Pancreas (tissue), 10 donors: ENCODE measurements around the gene SWAP70. TPM values are rescaled to one million over a fixed set of nuclear protein-coding genes. Genes with fewer than 3 reads are reported as not detected.

Experiments
- ATAC-seq, 4 donors: fragments of 200-7000 bp; cut with Tn5 transposase; one replicate each; pipeline versions ENCODE4 v1.8.0 to v1.9.1; 2020; ENCODE audit warnings: mild to moderate bottlenecking in 4 of 4, moderate library complexity in 4 of 4
- DNase-seq, 6 donors: peaks; one replicate each; pipeline ENCODE4 v3.0.0-alpha.2; 2020
- FAIRE-seq: peaks from 2 replicates; lab custom pipeline; 2012; peaks lifted over from hg19 to GRCh38; lab: Jason Lieb, UNC
- H3K27ac ChIP-seq, 4 donors: fragments of 200-600 bp; sonication (generic); 1 replicate in 3 of 4; 2 replicates in 1 of 4; pipeline versions ENCODE4 v1.5.0 to v1.8.0; 2020
- H3K27me3 ChIP-seq, 4 donors: fragments of 200-600 bp; one replicate each; pipeline ENCODE4 v1.8.0; 2021
- H3K36me3 ChIP-seq, 3 donors: fragments of 200-600 bp; sonication (generic) in 1 of 3; one replicate each; pipeline versions ENCODE4 v1.5.0 to v1.8.0; 2020 to 2021
- H3K4me1 ChIP-seq, 3 donors: fragments of 200-600 bp; one replicate each; pipeline ENCODE4 v1.8.0; 2021
- H3K4me3 ChIP-seq, 4 donors: fragments of 200-600 bp; sonication (generic) in 2 of 4; one replicate each; pipeline versions ENCODE4 v1.5.0 to v1.8.0; 2020 to 2021
- H3K9me3 ChIP-seq, 4 donors: fragments of 200-600 bp; one replicate each; pipeline ENCODE4 v1.8.0; 2021
- WGBS, 2 donors: extraction: QIAGEN DNeasy Blood & Tissue Kit; methylation state at CpG; one replicate each; pipeline ENCODE4 v1.1.7; 2013; 5-methylcytosine and 5-hydroxymethylcytosine counted together
- intact Hi-C, 3 donors: fragments of 100-400 bp; cut with DNase I; formaldehyde crosslinking; loops; one replicate each; pipeline versions ENCODE4 v1.11.1 to v1.14.2; 2022
- polyA plus RNA-seq, 2 donors: library from polyadenylated mRNA; stranded (reverse); fragments of 200-250 nt; gene quantifications; one replicate each; pipeline ENCODE4 v1.2.3, GENCODE V29; 2013
- total RNA-seq, 6 donors: library from RNA; stranded (reverse); fragmentation: NEBNext Ultra II Directional in 4 of 6; extraction: Animal tissue kit (Norgen Biotek cat#: 25700) in 4 of 6; gene quantifications; one replicate each; pipeline versions ENCODE4 v1.2.1 to v1.2.4, GENCODE V29; 2021 to 2023
- TF ChIP-seq, protein P1 (sequence below), 4 donors: fragments of 200-600 bp; sonication (generic) in 3 of 4; IDR thresholded peaks; one replicate each; pipeline versions ENCODE4 v1.5.0 to v1.8.0; 2021; ENCODE audit warnings: antibody characterized with exemption in 4 of 4
- donor health status: healthy with polysubstance abuse.
- donor health status: DM: no; HTN: no; CAD: no; lungs with moderate emphysema.
- donor health status: DM: no; HTN: no; CAD: no.
- donor health status: control.
- donor health status: control.
- donor health status: Bipolar disorder and iron deficiency.
- donor health status: DM: yes; HTN: yes; CAD: no.
- donor health status: DM: no; HTN: no; CAD: no.
- donor health status: DM: no; HTN: no; CAD: no.
- donor health status: DM: yes; HTN: yes; CAD: no.

The SWAP70 gene
- total and polyA plus RNA-seq, 8 donors: 4.8 to 22.3 (median 10.3) TPM

- Histone ChIP-seq H3K27ac (no peak overlapping the region), H3K4me3 (no peak overlapping the region), H3K36me3 (no peaks in the 10 kb centered on the region), H3K4me1 (no peaks in the 10 kb centered on the region), H3K9me3 (no peaks in the 10 kb centered on the region), H3K27me3 (no peaks in the 10 kb centered on the region)
- FAIRE-seq (no peak), ATAC-seq (no peak), DNase-seq (no peak)
- TF ChIP-seq, protein P1, sequence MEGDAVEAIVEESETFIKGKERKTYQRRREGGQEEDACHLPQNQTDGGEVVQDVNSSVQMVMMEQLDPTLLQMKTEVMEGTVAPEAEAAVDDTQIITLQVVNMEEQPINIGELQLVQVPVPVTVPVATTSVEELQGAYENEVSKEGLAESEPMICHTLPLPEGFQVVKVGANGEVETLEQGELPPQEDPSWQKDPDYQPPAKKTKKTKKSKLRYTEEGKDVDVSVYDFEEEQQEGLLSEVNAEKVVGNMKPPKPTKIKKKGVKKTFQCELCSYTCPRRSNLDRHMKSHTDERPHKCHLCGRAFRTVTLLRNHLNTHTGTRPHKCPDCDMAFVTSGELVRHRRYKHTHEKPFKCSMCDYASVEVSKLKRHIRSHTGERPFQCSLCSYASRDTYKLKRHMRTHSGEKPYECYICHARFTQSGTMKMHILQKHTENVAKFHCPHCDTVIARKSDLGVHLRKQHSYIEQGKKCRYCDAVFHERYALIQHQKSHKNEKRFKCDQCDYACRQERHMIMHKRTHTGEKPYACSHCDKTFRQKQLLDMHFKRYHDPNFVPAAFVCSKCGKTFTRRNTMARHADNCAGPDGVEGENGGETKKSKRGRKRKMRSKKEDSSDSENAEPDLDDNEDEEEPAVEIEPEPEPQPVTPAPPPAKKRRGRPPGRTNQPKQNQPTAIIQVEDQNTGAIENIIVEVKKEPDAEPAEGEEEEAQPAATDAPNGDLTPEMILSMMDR (IDR thresholded peaks at IDR 0.05): no peak
- intact Hi-C loops: no loop called here
- 67 to 74% methylated on average over 6 of the region's 6 CpGs for WGBS, 2 donors
Measured at GRCh38 chr11:9657531-9657930, 6.3 kb upstream of the SWAP70 start.

- intact Hi-C loops: no loop called here
- no peaks in the 10 kb centered on the region for H3K4me1 ChIP-seq
- no peaks in the 10 kb centered on the region for H3K9me3 ChIP-seq
- TF ChIP-seq, protein P1 (IDR thresholded peaks at IDR 0.05): no peak
- H3K27me3 ChIP-seq: no peaks in the 10 kb centered on the region
- ATAC-seq (no peak), FAIRE-seq (no peak), DNase-seq (no peak)
- H3K27ac ChIP-seq: no peak overlapping the region
- WGBS, 2 donors: 86 to 94% methylated on average over 3 of the region's 3 CpGs
- H3K36me3 ChIP-seq: no peaks in the 10 kb centered on the region
- H3K4me3 ChIP-seq: no peak overlapping the region
Measured at GRCh38 chr11:9660886-9661285, 3.0 kb upstream of the SWAP70 start.

GRCh38 chr11:9662273-9662672 lies 1.6 kb upstream of the SWAP70 start:
- 74% methylated on average over 3 of the region's 3 CpGs for WGBS, 2 donors
- Histone ChIP-seq H3K4me1 (no peaks in the 10 kb centered on the region), H3K27ac (peak overlapping the region in 1 of 4 donors; percentile 28), H3K36me3 (no peaks in the 10 kb centered on the region), H3K9me3 (no peaks in the 10 kb centered on the region), H3K4me3 (no peak overlapping the region), H3K27me3 (no peaks in the 10 kb centered on the region)
- intact Hi-C loops: no loop called here
- TF ChIP-seq, protein P1 (IDR thresholded peaks at IDR 0.05): no peak
- ATAC-seq: peak in 2 of 4 donors; percentile 9
- FAIRE-seq: no peak
- peak in 1 of 6 donors; percentile 28 for DNase-seq

DNA sequence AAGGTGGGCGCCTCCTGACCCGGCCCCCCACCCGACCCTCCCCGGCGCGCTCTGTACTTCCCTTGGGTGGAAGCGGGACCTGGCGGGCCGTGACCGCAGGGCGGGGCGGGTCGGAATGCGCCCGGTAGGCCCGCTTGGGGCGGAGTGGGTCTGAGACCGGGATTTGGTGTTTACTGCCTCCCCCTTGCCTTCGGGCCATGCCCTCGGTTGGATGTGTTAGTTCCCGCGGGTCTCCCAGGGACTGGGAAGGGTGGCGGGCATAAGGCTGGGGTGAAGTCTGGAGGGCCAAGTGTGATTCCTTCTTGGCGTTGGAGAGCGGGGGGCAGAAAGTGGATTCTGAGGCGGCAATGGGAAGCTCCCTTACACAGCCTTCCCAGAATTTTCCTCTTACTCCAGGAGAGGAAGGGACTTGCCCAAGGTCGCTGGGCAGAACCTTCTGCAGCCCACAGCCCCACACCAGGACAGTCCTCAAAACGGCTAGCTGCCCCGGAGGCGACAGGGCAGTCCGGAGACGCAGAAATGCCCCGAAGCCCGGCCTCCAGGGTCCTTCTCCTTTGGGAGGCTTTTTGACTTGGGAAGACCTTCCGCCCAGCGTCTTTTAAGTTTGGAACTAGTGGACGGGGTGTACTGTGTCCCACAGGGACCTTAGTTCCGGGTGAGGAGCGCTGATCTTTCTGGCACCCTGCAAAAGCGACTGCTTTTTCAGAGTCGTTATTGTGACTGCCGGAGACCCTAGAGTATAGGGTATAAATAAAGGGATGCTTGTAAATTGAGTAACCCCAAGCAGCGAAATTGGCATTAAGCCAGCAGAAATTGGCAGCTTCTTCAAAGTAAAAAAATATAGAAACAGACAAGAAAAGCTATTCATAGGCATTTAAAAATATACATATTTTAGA lies 647 bp downstream of the SWAP70 start:
- peak overlapping the region; percentile 73 to 86 (median 80) for H3K27ac ChIP-seq
- TF ChIP-seq, protein P1 (IDR thresholded peaks at IDR 0.05): no peak
- WGBS, 2 donors: 3% methylated on average over 42 to 43 of the region's 43 CpGs
- no peaks in the 10 kb centered on the region for H3K4me1 ChIP-seq
- intact Hi-C loops: no loop called here
- no peaks in the 10 kb centered on the region for H3K36me3 ChIP-seq
- DNase-seq: peak; percentile 22 to 77 (median 48)
- no peaks in the 10 kb centered on the region for H3K9me3 ChIP-seq
- peak overlapping the region; percentile 82 to 95 (median 88) for H3K4me3 ChIP-seq
- H3K27me3 ChIP-seq: no peaks in the 10 kb centered on the region
- ATAC-seq: peak; percentile 71 to 77 (median 74)
- FAIRE-seq: no peak

GRCh38 chr11:9665749-9666148 lies 1.9 kb downstream of the SWAP70 start:
- no peak for DNase-seq
- TF ChIP-seq, protein P1 (IDR thresholded peaks at IDR 0.05): no peak
- FAIRE-seq: no peak
- H3K36me3 ChIP-seq: no peaks in the 10 kb centered on the region
- no peak for ATAC-seq
- no peak overlapping the region for H3K4me3 ChIP-seq
- no peaks in the 10 kb centered on the region for H3K9me3 ChIP-seq
- H3K27ac ChIP-seq: no peak overlapping the region
- intact Hi-C loops: no loop called here
- WGBS, 2 donors: 97 to 98% methylated on average over 2 of the region's 2 CpGs
- H3K4me1 ChIP-seq: no peaks in the 10 kb centered on the region
- H3K27me3 ChIP-seq: no peaks in the 10 kb centered on the region
